Posterior cingulate gyrus (tissue), 11 donors: Measurements from ENCODE around the gene PRRX2.
A peak's percentile ranks its signal among the peaks of the same experiment; 100 is the strongest.

Experiments used
- DNase-seq, 10 donors: peaks; one replicate each; pipeline versions ENCODE4 v3.0.0 to v3.0.0-alpha.2; 2020 to 2021; ENCODE audit warnings: mixed read lengths in 3 of 10
- intact Hi-C: fragments of 100-400 bp; cut with DNase I; formaldehyde crosslinking; loops from one replicate; pipeline ENCODE4 v1.15.1; 2023

The PRRX2 gene

GRCh38 chr9:129665389-129665775 is at the start of gene PRRX2:
TSS of gene PRRX2 (plus strand) at chr9:129665647. CDS start at chr9:129665868, 221 bp downstream.
- no peak for DNase-seq
- intact Hi-C loops, result no loop called here

GRCh38 chr9:129617167-129617566 is 48.3 kb upstream of the PRRX2 start:
- intact Hi-C loops, result no loop called here
- peak in 4 of 10 donors; percentile 54 to 92 (median 71) for DNase-seq

GRCh38 chr9:129619787-129620668 is 45.4 kb upstream of the PRRX2 start:
- intact Hi-C loops, result no loop called here
- peak in 1 of 10 donors; percentile 91 for DNase-seq

- no peak for DNase-seq
- intact Hi-C loops, result no loop called here
These were observed 44.7 kb upstream of the PRRX2 start, which contains the start of gene C9orf50 for GRCh38 chr9:129620669-129621295. TSS of gene C9orf50 (minus strand) at chr9:129621101. CDS start at chr9:129620574, 527 bp downstream.

- intact Hi-C loops, result no loop called here
These were observed 42.1 kb upstream of the PRRX2 start for GRCh38 chr9:129623331-129623730.

GRCh38 chr9:129624168-129624759 is 41.2 kb upstream of the PRRX2 start:
- intact Hi-C loops, result no loop called here
- DNase-seq, result peak in 7 of 10 donors; percentile 52 to 94 (median 67)

More at GRCh38 chr9:129623331-129623730, 42.1 kb upstream of the PRRX2 start:
- DNase-seq, result no peak

- DNase-seq, result no peak
- intact Hi-C loops, result no loop called here
These were observed 40.5 kb upstream of the PRRX2 start for GRCh38 chr9:129624947-129625346.

- intact Hi-C loops, result no loop called here
- peak; percentile 90 to 99 (median 94) for DNase-seq
These were observed 39.3 kb upstream of the PRRX2 start, which contains the start of gene NTMT1 for GRCh38 chr9:129626079-129626624. TSS of gene NTMT1 (plus strand) at chr9:129626163. CDS start at chr9:129632704, 6,541 bp downstream.

GRCh38 chr9:129626625-129627284 is 38.7 kb upstream of the PRRX2 start:
- intact Hi-C loops, result no loop called here
- no peak for DNase-seq

GRCh38 chr9:129627556-129628440 is 37.6 kb upstream of the PRRX2 start:
- no peak for DNase-seq
- intact Hi-C loops, result no loop called here

GRCh38 chr9:129628709-129629108 is 36.7 kb upstream of the PRRX2 start:
- no peak for DNase-seq
- intact Hi-C loops, result no loop called here

- DNase-seq, result no peak
- intact Hi-C loops, result no loop called here
These were observed 36.1 kb upstream of the PRRX2 start for GRCh38 chr9:129629251-129629820.

GRCh38 chr9:129630967-129631673 is 34.3 kb upstream of the PRRX2 start:
- peak in 3 of 10 donors; percentile 36 to 89 (median 61) for DNase-seq
- intact Hi-C loops, result no loop called here

GRCh38 chr9:129631674-129632129 is 33.7 kb upstream of the PRRX2 start:
- peak in 1 of 10 donors; percentile 77 for DNase-seq
- intact Hi-C loops, result no loop called here

GRCh38 chr9:129632460-129632859 is 33.0 kb upstream of the PRRX2 start:
- no peak for DNase-seq
- intact Hi-C loops, result no loop called here

- intact Hi-C loops, result no loop called here
- no peak for DNase-seq
These were observed 32.2 kb upstream of the PRRX2 start for GRCh38 chr9:129633207-129633606.

- intact Hi-C loops, result no loop called here
- DNase-seq, result peak in 1 of 10 donors; percentile 80
These were observed 31.6 kb upstream of the PRRX2 start for GRCh38 chr9:129633848-129634247.
